ENCODE measurements around the gene SERPIND1.

DNA sequence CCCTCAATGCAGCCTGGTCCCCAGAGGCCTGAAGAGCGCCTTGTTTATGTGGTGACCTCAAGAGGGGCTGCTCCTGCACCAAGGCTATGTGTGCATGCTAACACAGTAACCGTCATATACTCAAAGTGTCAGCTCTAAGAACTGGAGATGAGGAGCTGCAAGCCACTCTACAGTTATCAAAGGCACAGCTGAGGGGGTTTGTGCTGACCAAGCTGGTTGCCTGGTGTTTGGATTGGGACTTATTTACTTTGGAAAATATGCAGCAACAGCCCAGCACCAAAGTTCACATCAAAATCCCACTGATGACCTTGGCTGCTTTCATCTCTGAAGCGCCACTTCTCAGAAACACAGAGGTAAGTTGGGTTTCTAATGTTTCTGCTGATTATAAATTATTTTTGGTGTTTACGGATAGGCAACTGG is at the start of gene SERPIND1:
- TF ChIP-seq CTCF (IDR thresholded peaks at IDR 0.05; ENCODE audit: low read length) (no peak), EZH2 (optimal IDR thresholded peaks at IDR 0.05; ENCODE audit: low read depth, low read length) (no peak)
